HepG2 (cell line): Measurements from ENCODE around the gene TPTE2. TPM values are rescaled to one million over a fixed set of nuclear protein-coding genes. Genes with fewer than 3 reads are reported as not detected.

Experiments used
- ATAD3A ChIP-seq: sonication (generic); formaldehyde crosslinking; IDR thresholded peaks from 2 replicates; pipeline ENCODE4 v1.4.0; 2020; ENCODE audit warnings: missing genetic modification reagents
- ATM ChIP-seq: fragments of 450-650 bp; IDR thresholded peaks from 2 replicates; pipeline ENCODE4 v1.7.1; 2017; ENCODE audit warnings: mild to moderate bottlenecking, borderline replicate concordance
- BHLHE40 ChIP-seq: IDR thresholded peaks from 2 replicates; pipeline ENCODE4 v1.6.1; 2011; ENCODE audit warnings: low read length, improper control_type of control experiment
- FOXA1 ChIP-seq, 2 experiments: fragments of 450-650 bp in 1 of 2; sonication (generic) in 1 of 2; formaldehyde crosslinking in 1 of 2; IDR thresholded peaks; 2 replicates each; pipeline versions ENCODE4 v1.4.0 to v1.6.1; 2016 to 2020; ENCODE audit warnings: missing genetic modification reagents in 1 of 2
- FOXJ3 ChIP-seq: sonication (generic); formaldehyde crosslinking; IDR thresholded peaks from 2 replicates; pipeline ENCODE4 v1.4.0; 2020; ENCODE audit warnings: missing genetic modification reagents, mild to moderate bottlenecking, borderline replicate concordance
- MXI1 ChIP-seq: IDR thresholded peaks from 3 replicates; pipeline ENCODE4 v1.6.1; 2012; ENCODE audit warnings: low read depth, low read length, inconsistent platforms, borderline replicate concordance
- SCMH1 ChIP-seq: sonication (generic); formaldehyde crosslinking; IDR thresholded peaks from 2 replicates; pipeline ENCODE4 v1.9.0; 2021; ENCODE audit warnings: missing genetic modification reagents, mild to moderate bottlenecking, borderline replicate concordance
- U2AF1 ChIP-seq: fragments of 200-400 bp; formaldehyde crosslinking; optimal IDR thresholded peaks from 2 replicates; pipeline ENCODE3; 2017; ENCODE audit warnings: mild to moderate bottlenecking, low read depth, low read length
- XBP1 ChIP-seq: sonication (generic); formaldehyde crosslinking; IDR thresholded peaks from 2 replicates; pipeline ENCODE4 v1.5.0; 2020; ENCODE audit warnings: missing genetic modification reagents
- ZBTB20 ChIP-seq: sonication (generic); formaldehyde crosslinking; IDR thresholded peaks from 2 replicates; pipeline ENCODE4 v1.8.1; 2023; ENCODE audit warnings: missing genetic modification reagents, low read depth, mild to moderate bottlenecking, borderline replicate concordance
- ZNF136 ChIP-seq: sonication (generic); formaldehyde crosslinking; IDR thresholded peaks from 2 replicates; pipeline ENCODE4 v1.8.1; 2022; ENCODE audit warnings: low read depth, mild to moderate bottlenecking, moderate library complexity, missing genetic modification reagents
- ZNF230 ChIP-seq: sonication (generic); formaldehyde crosslinking; IDR thresholded peaks from 2 replicates; pipeline ENCODE4 v1.4.0; 2020; ENCODE audit warnings: mild to moderate bottlenecking, missing genetic modification reagents
- ZNF260 ChIP-seq: sonication (generic); formaldehyde crosslinking; IDR thresholded peaks from 2 replicates; pipeline ENCODE4 v1.4.0; 2020; ENCODE audit warnings: missing genetic modification reagents, low read depth, mild to moderate bottlenecking, borderline replicate concordance
- ZNF274 ChIP-seq: sonication (generic); formaldehyde crosslinking; IDR thresholded peaks from 2 replicates; pipeline ENCODE4 v1.5.1; 2020; ENCODE audit warnings: mild to moderate bottlenecking, missing genetic modification reagents
- ZNF558 ChIP-seq: sonication (generic); formaldehyde crosslinking; IDR thresholded peaks from 2 replicates; pipeline ENCODE4 v1.9.0; 2022; ENCODE audit warnings: mild to moderate bottlenecking, missing genetic modification reagents, borderline replicate concordance
- ZNF766 ChIP-seq: sonication (generic); formaldehyde crosslinking; IDR thresholded peaks from 2 replicates; pipeline ENCODE4 v1.5.0; 2020; ENCODE audit warnings: missing genetic modification reagents, borderline replicate concordance
- ZSCAN25 ChIP-seq: sonication (generic); formaldehyde crosslinking; IDR thresholded peaks from 2 replicates; pipeline ENCODE4 v1.8.0; 2022; ENCODE audit warnings: mild to moderate bottlenecking, missing genetic modification reagents
- polyA plus RNA-seq, 8 experiments: library from polyadenylated mRNA; depleted of rRNA in 3 of 8; stranded (reverse) in 7 of 8; unstranded in 1 of 8; fragments of >200 nt; fragmentation: Illumina TruSeq in 4 of 8; extraction: Trizol in 4 of 8; gene quantifications; 2 replicates each; pipeline versions ENCODE4 v1.2.1 to v1.2.3, GENCODE V29; 2011 to 2016; ENCODE audit warnings: low read depth in 4 of 8, missing spikeins in 1 of 8, mixed read lengths in 1 of 8; ENCODE audit not compliant: insufficient read depth in 1 of 8
- total RNA-seq, 5 experiments: library from RNA; depleted of rRNA; stranded (reverse); fragments of >200 nt; fragmentation: Illumina TruSeq; extraction: Trizol; gene quantifications; 2 replicates each; pipeline ENCODE4 v1.2.3, GENCODE V29; 2016; ENCODE audit warnings: low read depth in 1 of 5
- TF ChIP-seq, protein P1 (sequence below): sonication (generic); formaldehyde crosslinking; IDR thresholded peaks from 2 replicates; pipeline ENCODE4 v1.5.1; 2020; ENCODE audit warnings: mild to moderate bottlenecking, moderate library complexity, missing genetic modification reagents
- TF ChIP-seq, protein P2 (sequence below): sonication (generic); formaldehyde crosslinking; IDR thresholded peaks from 2 replicates; pipeline ENCODE4 v1.8.0; 2022; ENCODE audit warnings: mild to moderate bottlenecking, missing genetic modification reagents, moderate library complexity
- TF ChIP-seq, protein P3 (sequence below): sonication (generic); formaldehyde crosslinking; conservative IDR thresholded peaks from 2 replicates; pipeline ENCODE4 v1.8.0; 2022; ENCODE audit warnings: low read depth, missing genetic modification reagents

TPTE2 gene
- total and polyA plus RNA-seq, 2 of the 13 experiments (the other 11 are each of a cell fraction or from before 2014, with no cell fraction given), result 0.07 TPM; not detected in 1

DNA sequence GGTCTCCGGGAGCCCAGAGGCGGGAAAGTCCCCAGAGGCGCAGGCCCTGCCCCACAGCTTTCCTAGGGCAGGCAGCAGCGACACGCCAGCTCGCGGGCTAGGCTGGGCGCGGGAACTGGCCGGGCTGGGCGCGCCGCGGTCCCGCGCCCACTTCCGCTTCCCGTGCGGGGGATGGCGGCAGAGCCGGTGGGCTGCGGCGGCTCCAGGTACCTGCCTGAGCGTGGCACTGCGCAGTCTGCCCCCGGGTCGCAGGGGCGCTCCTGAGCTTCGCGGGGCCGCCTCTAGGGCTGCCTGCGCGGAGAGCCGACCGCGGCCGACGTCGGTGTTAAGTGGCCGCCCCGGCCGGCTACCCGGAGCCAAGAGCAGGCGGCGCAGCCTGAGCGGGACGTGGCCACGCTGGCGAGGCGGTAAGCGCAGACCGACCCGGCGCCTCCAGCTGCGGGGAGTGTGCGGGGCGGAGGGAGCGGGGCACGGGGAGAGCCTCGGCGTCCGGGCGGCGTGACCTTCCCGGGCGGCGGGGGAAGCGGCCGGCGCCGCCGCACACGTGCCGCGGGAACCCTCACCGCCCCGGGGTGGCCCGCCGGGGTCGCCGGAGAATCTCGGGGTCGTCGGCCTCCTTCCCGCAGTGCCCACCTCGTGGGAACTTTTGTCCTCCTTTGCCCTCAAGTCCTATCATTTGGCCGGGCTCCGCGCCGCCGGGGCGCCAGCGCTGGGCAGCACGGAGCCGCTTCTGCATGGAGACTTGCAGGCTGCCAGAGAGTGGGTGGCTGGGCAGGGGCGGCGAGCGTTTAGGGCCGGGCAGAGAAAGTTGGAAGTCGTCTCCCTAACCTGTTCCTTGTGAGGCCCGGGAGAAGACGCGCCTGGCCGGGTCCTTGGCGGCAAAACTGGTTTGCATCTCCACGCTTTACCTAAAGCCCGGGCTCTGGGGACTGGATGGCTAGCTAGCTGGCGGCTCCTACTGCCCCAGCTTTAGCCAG lies 40.7 kb upstream of the TPTE2 start (continued):
- TF ChIP-seq ZBTB20 (CRISPR knock-in tag), result no peak
- no peak for TF ChIP-seq ZSCAN25 (CRISPR knock-in tag)
- TF ChIP-seq, protein P1, sequence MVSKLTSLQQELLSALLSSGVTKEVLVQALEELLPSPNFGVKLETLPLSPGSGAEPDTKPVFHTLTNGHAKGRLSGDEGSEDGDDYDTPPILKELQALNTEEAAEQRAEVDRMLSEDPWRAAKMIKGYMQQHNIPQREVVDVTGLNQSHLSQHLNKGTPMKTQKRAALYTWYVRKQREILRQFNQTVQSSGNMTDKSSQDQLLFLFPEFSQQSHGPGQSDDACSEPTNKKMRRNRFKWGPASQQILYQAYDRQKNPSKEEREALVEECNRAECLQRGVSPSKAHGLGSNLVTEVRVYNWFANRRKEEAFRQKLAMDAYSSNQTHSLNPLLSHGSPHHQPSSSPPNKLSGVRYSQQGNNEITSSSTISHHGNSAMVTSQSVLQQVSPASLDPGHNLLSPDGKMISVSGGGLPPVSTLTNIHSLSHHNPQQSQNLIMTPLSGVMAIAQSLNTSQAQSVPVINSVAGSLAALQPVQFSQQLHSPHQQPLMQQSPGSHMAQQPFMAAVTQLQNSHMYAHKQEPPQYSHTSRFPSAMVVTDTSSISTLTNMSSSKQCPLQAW, result no peak
- 0 out of 2 replicates have a peak, but pooled peaks have one; percentile 86 for TF ChIP-seq ZNF230
- no peak for TF ChIP-seq U2AF1
- no peak for TF ChIP-seq XBP1
- TF ChIP-seq ZNF558 (CRISPR knock-in tag), result no peak; the same call in 1 of the 2 replicates
- no peak for TF ChIP-seq FOXA1 (IDR thresholded peaks at IDR 0.05)
- TF ChIP-seq FOXA1 (CRISPR knock-in tag; IDR thresholded peaks at IDR 0.05), result no peak
- peak; percentile 48; the same call in 1 of the 2 replicates for TF ChIP-seq ZNF274 (CRISPR knock-in tag)
- no peak for TF ChIP-seq ZNF260 (CRISPR knock-in tag)
- TF ChIP-seq, protein P2, sequence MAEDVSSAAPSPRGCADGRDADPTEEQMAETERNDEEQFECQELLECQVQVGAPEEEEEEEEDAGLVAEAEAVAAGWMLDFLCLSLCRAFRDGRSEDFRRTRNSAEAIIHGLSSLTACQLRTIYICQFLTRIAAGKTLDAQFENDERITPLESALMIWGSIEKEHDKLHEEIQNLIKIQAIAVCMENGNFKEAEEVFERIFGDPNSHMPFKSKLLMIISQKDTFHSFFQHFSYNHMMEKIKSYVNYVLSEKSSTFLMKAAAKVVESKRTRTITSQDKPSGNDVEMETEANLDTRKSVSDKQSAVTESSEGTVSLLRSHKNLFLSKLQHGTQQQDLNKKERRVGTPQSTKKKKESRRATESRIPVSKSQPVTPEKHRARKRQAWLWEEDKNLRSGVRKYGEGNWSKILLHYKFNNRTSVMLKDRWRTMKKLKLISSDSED (CRISPR knock-in tag), result no peak
- TF ChIP-seq MXI1, result no peak
- TF ChIP-seq BHLHE40, result peak; percentile 39; the same call in 1 of the 2 replicates
- no peak for TF ChIP-seq FOXJ3 (CRISPR knock-in tag)
- no peak for TF ChIP-seq SCMH1 (CRISPR knock-in tag)
- TF ChIP-seq ZNF766 (CRISPR knock-in tag), result peak; percentile 81
- TF ChIP-seq ATAD3A (CRISPR knock-in tag), result no peak
- no peak for TF ChIP-seq ZNF136 (CRISPR knock-in tag)
- no peak for TF ChIP-seq ATM
- TF ChIP-seq, protein P3, sequence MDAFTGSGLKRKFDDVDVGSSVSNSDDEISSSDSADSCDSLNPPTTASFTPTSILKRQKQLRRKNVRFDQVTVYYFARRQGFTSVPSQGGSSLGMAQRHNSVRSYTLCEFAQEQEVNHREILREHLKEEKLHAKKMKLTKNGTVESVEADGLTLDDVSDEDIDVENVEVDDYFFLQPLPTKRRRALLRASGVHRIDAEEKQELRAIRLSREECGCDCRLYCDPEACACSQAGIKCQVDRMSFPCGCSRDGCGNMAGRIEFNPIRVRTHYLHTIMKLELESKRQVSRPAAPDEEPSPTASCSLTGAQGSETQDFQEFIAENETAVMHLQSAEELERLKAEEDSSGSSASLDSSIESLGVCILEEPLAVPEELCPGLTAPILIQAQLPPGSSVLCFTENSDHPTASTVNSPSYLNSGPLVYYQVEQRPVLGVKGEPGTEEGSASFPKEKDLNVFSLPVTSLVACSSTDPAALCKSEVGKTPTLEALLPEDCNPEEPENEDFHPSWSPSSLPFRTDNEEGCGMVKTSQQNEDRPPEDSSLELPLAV (CRISPR knock-in tag), result no peak
